Keratinocyte (primary cell): ENCODE data around the gene CCDC18. TPM values are rescaled to one million over a fixed set of nuclear protein-coding genes. Genes with fewer than 3 reads are reported as not detected.
"Not testable (repeated sequence)": the region's sequence is repeated elsewhere in the genome, so short reads cannot be mapped to it uniquely, and the experiment has no call there.

Source experiments
- DNase-seq: peaks from one replicate; pipeline ENCODE4 v3.0.0-alpha.2; 2011; ENCODE audit warnings: low read depth, missing footprints, low spot score
- FAIRE-seq: peaks from 2 replicates; lab custom pipeline; 2011; peaks lifted over from hg19 to GRCh38; lab: Jason Lieb, UNC
- H2AFZ ChIP-seq: 2 replicates; pipeline ENCODE4 v1.6.0; 2012; ENCODE audit warnings: low read length, control low read depth, inconsistent platforms; ENCODE audit not compliant: control insufficient read depth
- H3K27ac ChIP-seq: 2 replicates; pipeline ENCODE4 v1.5.1; 2011; ENCODE audit warnings: low read length; ENCODE audit not compliant: control insufficient read depth, insufficient read depth
- H3K27me3 ChIP-seq: 3 replicates; pipeline ENCODE4 v1.6.0; 2011; ENCODE audit warnings: low read length; ENCODE audit not compliant: control insufficient read depth, insufficient read depth; ENCODE audit errors: extremely low read depth
- H3K36me3 ChIP-seq, 2 experiments: 2 replicates in 1 of 2; 3 replicates in 1 of 2; pipeline ENCODE4 v1.5.1; 2011; ENCODE audit warnings: low read length in 2 of 2, mild to moderate bottlenecking in 1 of 2; ENCODE audit not compliant: control insufficient read depth in 2 of 2, insufficient read depth in 2 of 2; ENCODE audit errors: extremely low read depth in 1 of 2
- H3K4me1 ChIP-seq: 3 replicates; pipeline ENCODE4 v1.5.1; 2011; ENCODE audit warnings: low read length; ENCODE audit not compliant: control insufficient read depth, insufficient read depth; ENCODE audit errors: extremely low read depth
- H3K4me2 ChIP-seq: 3 replicates; pipeline ENCODE4 v1.6.0; 2011; ENCODE audit warnings: low read depth, low read length; ENCODE audit not compliant: control insufficient read depth, insufficient read depth; ENCODE audit errors: extremely low read depth
- H3K4me3 ChIP-seq, 3 experiments: fragments of 200-600 bp in 1 of 3; sonication (generic) in 1 of 3; 2 replicates in 2 of 3; 3 replicates in 1 of 3; pipeline ENCODE4 v1.5.1; 2011 to 2016; ENCODE audit warnings: low read length in 3 of 3, mild to moderate bottlenecking in 3 of 3, control low read depth in 2 of 3, inconsistent platforms in 1 of 3, low read depth in 1 of 3, mixed read lengths in 1 of 3, mixed run types in 1 of 3, moderate library complexity in 1 of 3; ENCODE audit not compliant: control insufficient read depth in 2 of 3, insufficient read depth in 2 of 3; ENCODE audit errors: extremely low read depth in 1 of 3
- H3K79me2 ChIP-seq: 2 replicates; pipeline ENCODE4 v1.6.0; 2012; ENCODE audit warnings: low read length; ENCODE audit not compliant: control insufficient read depth, insufficient read depth
- H3K9ac ChIP-seq: 3 replicates; pipeline ENCODE4 v1.6.0; 2011; ENCODE audit warnings: low read length; ENCODE audit not compliant: control insufficient read depth, insufficient read depth; ENCODE audit errors: extremely low read depth
- H3K9me1 ChIP-seq: 3 replicates; pipeline ENCODE4 v1.6.0; 2011; ENCODE audit warnings: low read length; ENCODE audit not compliant: control insufficient read depth, insufficient read depth; ENCODE audit errors: extremely low read depth
- H3K9me3 ChIP-seq: 2 replicates; pipeline ENCODE4 v1.5.1; 2012; ENCODE audit warnings: low read depth, low read length; ENCODE audit not compliant: control insufficient read depth
- H4K20me1 ChIP-seq: 3 replicates; pipeline ENCODE4 v1.6.0; 2011; ENCODE audit warnings: low read length; ENCODE audit not compliant: control insufficient read depth, insufficient read depth; ENCODE audit errors: extremely low read depth
- EZH2 ChIP-seq: IDR thresholded peaks from one replicate; pipeline ENCODE4 v1.6.1; 2012; ENCODE audit warnings: inconsistent platforms, mild to moderate bottlenecking, low read length, moderate library complexity
- dilution Hi-C: fragments of 300-500 bp; cut with MboI; formaldehyde crosslinking; loops from one replicate; pipeline ENCODE4 v1.7.0; 2020; ENCODE audit warnings: low sequenced_read_pairs; ENCODE audit not compliant: extremely low pct_ligation_motif_present
- polyA plus RNA-seq, 5 experiments: library from polyadenylated mRNA; depleted of rRNA in 3 of 5; stranded (reverse) in 3 of 5; stranded (forward) in 1 of 5; unstranded in 1 of 5; fragments of >200 nt; gene quantifications; 1 replicate in 1 of 5; 2 replicates in 3 of 5; 3 replicates in 1 of 5; pipeline versions ENCODE4 v1.2.1 to v1.2.3, GENCODE V29; 2011 to 2012; ENCODE audit warnings: missing spikeins in 2 of 5, low read depth in 1 of 5, low replicate concordance in 1 of 5
- TF ChIP-seq, protein P1 (sequence below), 3 experiments: IDR thresholded peaks in 1 of 3; conservative IDR thresholded peaks in 1 of 3; optimal IDR thresholded peaks in 1 of 3; 2 replicates in 2 of 3; 3 replicates in 1 of 3; pipeline versions ENCODE3 to v1.5.1; 2011; ENCODE audit warnings: low read length in 3 of 3, mild to moderate bottlenecking in 3 of 3, moderate library complexity in 2 of 3, control low read depth in 1 of 3, inconsistent platforms in 1 of 3; ENCODE audit not compliant: insufficient read depth in 2 of 3; ENCODE audit errors: extremely low read depth in 1 of 3

The CCDC18 gene
- polyA plus RNA-seq, 1 donor (not counting 4 experiments of a cell fraction or from before 2014, with no cell fraction given), result 6.0 TPM

DNA sequence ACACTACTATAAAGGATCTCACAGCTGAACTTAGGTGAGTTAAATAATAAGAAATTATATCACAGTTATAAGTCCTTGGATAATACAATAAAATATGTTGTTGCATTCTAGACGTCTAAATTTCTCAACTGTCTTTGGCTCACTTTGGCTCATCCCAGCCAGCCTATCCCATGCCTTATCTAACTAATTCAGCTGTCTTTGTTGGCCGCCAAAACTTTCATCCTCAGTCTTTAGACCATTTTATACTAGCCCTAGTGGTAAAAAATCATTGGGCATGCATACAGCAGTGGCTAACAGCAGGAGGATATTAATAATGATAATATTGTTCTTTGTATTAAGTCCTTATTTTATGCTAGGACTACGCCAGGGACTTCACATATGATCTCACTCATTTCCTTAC is 59.3 kb downstream of the CCDC18 start:
- no peaks in the 10 kb centered on the region for H3K9me1 ChIP-seq
- H2AFZ ChIP-seq, result no peak overlapping the region
- no peaks in the 10 kb centered on the region for H3K79me2 ChIP-seq
- H3K27ac ChIP-seq, result no peak overlapping the region
- H3K9me3 ChIP-seq, result peaks cover 6% of the 10 kb centered on the region
- no peak overlapping the region for H3K9ac ChIP-seq
- no peak for FAIRE-seq
- dilution Hi-C loops, result no loop called here
- H3K4me2 ChIP-seq, result no peak overlapping the region
- H3K27me3 ChIP-seq, result no peaks in the 10 kb centered on the region
- no peaks in the 10 kb centered on the region for H4K20me1 ChIP-seq
- H3K36me3 ChIP-seq, result peaks cover 1 to 9% of the 10 kb centered on the region in 2 experiments
- TF ChIP-seq, protein P1, sequence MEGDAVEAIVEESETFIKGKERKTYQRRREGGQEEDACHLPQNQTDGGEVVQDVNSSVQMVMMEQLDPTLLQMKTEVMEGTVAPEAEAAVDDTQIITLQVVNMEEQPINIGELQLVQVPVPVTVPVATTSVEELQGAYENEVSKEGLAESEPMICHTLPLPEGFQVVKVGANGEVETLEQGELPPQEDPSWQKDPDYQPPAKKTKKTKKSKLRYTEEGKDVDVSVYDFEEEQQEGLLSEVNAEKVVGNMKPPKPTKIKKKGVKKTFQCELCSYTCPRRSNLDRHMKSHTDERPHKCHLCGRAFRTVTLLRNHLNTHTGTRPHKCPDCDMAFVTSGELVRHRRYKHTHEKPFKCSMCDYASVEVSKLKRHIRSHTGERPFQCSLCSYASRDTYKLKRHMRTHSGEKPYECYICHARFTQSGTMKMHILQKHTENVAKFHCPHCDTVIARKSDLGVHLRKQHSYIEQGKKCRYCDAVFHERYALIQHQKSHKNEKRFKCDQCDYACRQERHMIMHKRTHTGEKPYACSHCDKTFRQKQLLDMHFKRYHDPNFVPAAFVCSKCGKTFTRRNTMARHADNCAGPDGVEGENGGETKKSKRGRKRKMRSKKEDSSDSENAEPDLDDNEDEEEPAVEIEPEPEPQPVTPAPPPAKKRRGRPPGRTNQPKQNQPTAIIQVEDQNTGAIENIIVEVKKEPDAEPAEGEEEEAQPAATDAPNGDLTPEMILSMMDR (optimal IDR thresholded peaks at IDR 0.05 in 1 of 3, IDR thresholded peaks at IDR 0.05 in 1 of 3, conservative IDR thresholded peaks at IDR 0.05 in 1 of 3; ENCODE audit: extremely low read depth in 1 of 3, insufficient read depth in 2 of 3, low read length in 3 of 3), result no peak
- no peak for TF ChIP-seq EZH2
- DNase-seq, result no peak
- H3K4me1 ChIP-seq, result no peaks in the 10 kb centered on the region
- H3K4me3 ChIP-seq, result no peak overlapping the region

DNA sequence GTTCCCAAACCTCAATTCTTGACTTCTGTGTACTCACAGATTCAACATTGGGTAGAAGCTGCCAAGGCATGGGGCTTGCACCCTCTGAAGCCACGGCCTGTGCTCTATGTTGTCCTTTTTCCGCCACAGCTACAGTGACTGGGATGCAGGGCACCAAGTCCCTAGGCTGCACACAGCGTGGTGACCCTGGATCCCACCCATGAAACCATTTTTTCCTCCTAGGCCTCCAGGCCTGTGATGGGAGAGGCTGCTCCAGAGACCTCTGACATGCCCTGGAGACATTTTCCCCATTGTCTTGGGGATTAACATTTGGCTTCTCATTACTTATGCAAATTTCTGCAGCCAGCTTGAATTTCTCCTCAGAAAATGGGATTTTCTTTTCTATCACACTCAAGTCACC is 62.7 kb downstream of the CCDC18 start:
- H3K4me2 ChIP-seq, H3K9me1 ChIP-seq, H3K27ac ChIP-seq, H3K79me2 ChIP-seq, H2AFZ ChIP-seq, DNase-seq, H4K20me1 ChIP-seq, FAIRE-seq, H3K4me1 ChIP-seq, H3K4me3 ChIP-seq, dilution Hi-C loops, H3K9me3 ChIP-seq, H3K36me3 ChIP-seq, H3K27me3 ChIP-seq, H3K9ac ChIP-seq: not testable (repeated sequence)
